ENCODE data around the gene TMEM132D. TPM values are rescaled to one million over a fixed set of nuclear protein-coding genes. Genes with fewer than 3 reads are reported as not detected.

TMEM132D gene
- total and polyA plus RNA-seq, 2 experiments from 2014 or later, result 2.0 to 2.4 TPM

- WGBS (ENCODE audit: low lambda C conversion rate, missing lambda C conversion rate), result 84% methylated on average over 7 of the region's 7 CpGs
- H3K4me2 ChIP-seq, result no peak overlapping the region
Observed at GRCh38 chr12:129145381-129145780, 758.4 kb downstream of the TMEM132D start.

GRCh38 chr12:129138776-129139175 lies 765.0 kb downstream of the TMEM132D start:
- Histone ChIP-seq H3K27ac (no peak overlapping the region), H3K4me3 (no peak overlapping the region), H3K36me3 (replicated peaks; ENCODE audit: insufficient read depth, low read depth) (no peaks in the 10 kb centered on the region), H4K20me1 (ENCODE audit: insufficient read depth, poor library complexity, severe bottlenecking) (no peaks in the 10 kb centered on the region), H3K9me2 (replicated peaks; ENCODE audit: insufficient read depth) (no peaks in the 10 kb centered on the region), H3K9me3 (ENCODE audit: low read depth) (no peaks in the 10 kb centered on the region), H2AFZ (no peak overlapping the region), H3K79me2 (no peaks in the 10 kb centered on the region), H3K27me3 (no peaks in the 10 kb centered on the region), H3K4me1 (ENCODE audit: insufficient read depth) (no peaks in the 10 kb centered on the region), H3K4me2 (no peak overlapping the region)
- TF ChIP-seq, protein P1, sequence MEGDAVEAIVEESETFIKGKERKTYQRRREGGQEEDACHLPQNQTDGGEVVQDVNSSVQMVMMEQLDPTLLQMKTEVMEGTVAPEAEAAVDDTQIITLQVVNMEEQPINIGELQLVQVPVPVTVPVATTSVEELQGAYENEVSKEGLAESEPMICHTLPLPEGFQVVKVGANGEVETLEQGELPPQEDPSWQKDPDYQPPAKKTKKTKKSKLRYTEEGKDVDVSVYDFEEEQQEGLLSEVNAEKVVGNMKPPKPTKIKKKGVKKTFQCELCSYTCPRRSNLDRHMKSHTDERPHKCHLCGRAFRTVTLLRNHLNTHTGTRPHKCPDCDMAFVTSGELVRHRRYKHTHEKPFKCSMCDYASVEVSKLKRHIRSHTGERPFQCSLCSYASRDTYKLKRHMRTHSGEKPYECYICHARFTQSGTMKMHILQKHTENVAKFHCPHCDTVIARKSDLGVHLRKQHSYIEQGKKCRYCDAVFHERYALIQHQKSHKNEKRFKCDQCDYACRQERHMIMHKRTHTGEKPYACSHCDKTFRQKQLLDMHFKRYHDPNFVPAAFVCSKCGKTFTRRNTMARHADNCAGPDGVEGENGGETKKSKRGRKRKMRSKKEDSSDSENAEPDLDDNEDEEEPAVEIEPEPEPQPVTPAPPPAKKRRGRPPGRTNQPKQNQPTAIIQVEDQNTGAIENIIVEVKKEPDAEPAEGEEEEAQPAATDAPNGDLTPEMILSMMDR (IDR thresholded peaks at IDR 0.05; ENCODE audit: poor library complexity), result no peak
- TF ChIP-seq EZH2 (IDR thresholded peaks at IDR 0.05; ENCODE audit: borderline replicate concordance) (no peak), EZH2phosphoT487 (IDR thresholded peaks at IDR 0.05; ENCODE audit: low read depth, severe bottlenecking, unreplicated experiment) (no peak)
- no peak for DNase-seq (ENCODE audit: low spot score)
- 83% methylated on average over 4 of the region's 4 CpGs for WGBS (ENCODE audit: low lambda C conversion rate, missing lambda C conversion rate)

More at GRCh38 chr12:129145381-129145780, 758.4 kb downstream of the TMEM132D start:
- Histone ChIP-seq H3K79me2 (no peaks in the 10 kb centered on the region), H3K9me2 (replicated peaks; ENCODE audit: insufficient read depth) (no peaks in the 10 kb centered on the region), H3K4me3 (no peak overlapping the region), H3K9me3 (ENCODE audit: low read depth) (no peaks in the 10 kb centered on the region), H4K20me1 (ENCODE audit: insufficient read depth, poor library complexity, severe bottlenecking) (no peaks in the 10 kb centered on the region), H3K27me3 (no peaks in the 10 kb centered on the region), H3K27ac (no peak overlapping the region), H3K4me1 (ENCODE audit: insufficient read depth) (no peaks in the 10 kb centered on the region), H3K36me3 (replicated peaks; ENCODE audit: insufficient read depth, low read depth) (no peaks in the 10 kb centered on the region), H2AFZ (no peak overlapping the region)
- TF ChIP-seq, protein P1 (IDR thresholded peaks at IDR 0.05; ENCODE audit: poor library complexity), result no peak
- TF ChIP-seq EZH2phosphoT487 (IDR thresholded peaks at IDR 0.05; ENCODE audit: low read depth, severe bottlenecking, unreplicated experiment) (no peak), EZH2 (IDR thresholded peaks at IDR 0.05; ENCODE audit: borderline replicate concordance) (no peak)
- no peak for DNase-seq (ENCODE audit: low spot score)

- Histone ChIP-seq H3K9me3 (ENCODE audit: low read depth) (no peaks in the 10 kb centered on the region), H3K27ac (no peak overlapping the region), H3K27me3 (no peaks in the 10 kb centered on the region), H3K79me2 (no peaks in the 10 kb centered on the region), H3K36me3 (replicated peaks; ENCODE audit: insufficient read depth, low read depth) (no peaks in the 10 kb centered on the region), H3K4me1 (ENCODE audit: insufficient read depth) (no peaks in the 10 kb centered on the region), H2AFZ (no peak overlapping the region), H3K4me3 (no peak overlapping the region), H3K4me2 (no peak overlapping the region), H4K20me1 (ENCODE audit: insufficient read depth, poor library complexity, severe bottlenecking) (no peaks in the 10 kb centered on the region), H3K9me2 (replicated peaks; ENCODE audit: insufficient read depth) (no peaks in the 10 kb centered on the region)
- WGBS (ENCODE audit: low lambda C conversion rate, missing lambda C conversion rate), result 93% methylated on average over 3 of the region's 3 CpGs
- TF ChIP-seq EZH2phosphoT487 (IDR thresholded peaks at IDR 0.05; ENCODE audit: low read depth, severe bottlenecking, unreplicated experiment), result no peak
- TF ChIP-seq, protein P1 (IDR thresholded peaks at IDR 0.05; ENCODE audit: poor library complexity), result no peak
- TF ChIP-seq EZH2 (IDR thresholded peaks at IDR 0.05; ENCODE audit: borderline replicate concordance), result no peak
- DNase-seq (ENCODE audit: low spot score), result no peak
Observed at GRCh38 chr12:129136694-129137325, 767.0 kb downstream of the TMEM132D start.
